GM19043 (cell line): ENCODE measurements around the gene PLA2G12A.
"Not testable (repeated sequence)": the region's sequence is repeated elsewhere in the genome, so short reads cannot be mapped to it uniquely, and the experiment has no call there.

Experiments
- ATAC-seq: cut with Tn5 transposase; IDR thresholded peaks from one replicate; pipeline ENCODE4 v1.9.1; 2021; ENCODE audit warnings: low read depth; ENCODE audit not compliant: unreplicated experiment

Gene PLA2G12A

DNA sequence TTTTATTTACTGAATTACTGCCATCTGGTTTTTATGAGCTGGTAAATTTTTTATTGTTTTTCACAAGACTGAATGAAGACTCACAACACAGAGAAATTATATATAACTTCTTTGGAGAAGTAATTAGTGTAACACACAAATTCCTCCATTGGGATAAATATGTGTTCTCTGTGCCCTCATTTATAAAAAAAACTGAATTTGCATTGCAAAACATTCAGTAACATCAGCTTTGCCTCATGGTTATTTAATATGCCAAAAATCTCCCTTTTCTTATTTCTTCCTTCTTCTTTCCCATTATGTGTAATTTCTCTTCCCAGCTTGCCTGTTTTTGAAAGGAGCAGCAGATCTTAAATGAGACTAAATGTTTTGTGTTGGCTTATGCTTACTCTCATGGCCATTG, 45.1 kb downstream of the PLA2G12A start:
- no peak for ATAC-seq

DNA sequence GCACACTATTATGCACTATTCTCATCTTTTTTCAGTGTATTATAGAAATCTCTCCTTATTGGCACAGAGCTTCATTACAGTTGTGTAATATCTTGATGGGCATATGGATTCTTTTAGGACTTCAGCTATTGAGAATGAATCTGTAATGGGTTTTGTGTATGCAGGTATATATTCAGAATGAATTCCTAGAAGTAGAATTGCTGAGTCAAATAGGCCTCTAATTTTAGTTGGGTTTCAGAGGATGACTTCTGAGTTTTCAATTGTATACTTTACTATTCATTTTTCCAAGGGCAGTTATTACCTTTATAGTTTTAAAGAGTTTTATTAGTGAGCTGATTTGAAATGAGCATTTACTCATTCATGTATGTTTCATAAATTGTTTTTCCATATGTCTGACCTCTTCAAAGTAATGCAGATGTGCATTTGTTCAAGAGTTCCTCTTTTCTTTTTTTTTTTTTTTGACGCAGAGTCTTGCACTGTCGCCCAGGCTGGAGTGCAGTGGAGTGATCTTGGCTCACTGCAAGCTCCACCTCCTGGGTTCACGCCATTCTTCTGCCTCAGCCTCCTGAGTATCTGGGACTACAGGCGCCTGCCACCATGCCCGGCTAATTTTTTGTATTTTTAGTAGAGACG, 46.1 kb downstream of the PLA2G12A start:
- no peak for ATAC-seq

DNA sequence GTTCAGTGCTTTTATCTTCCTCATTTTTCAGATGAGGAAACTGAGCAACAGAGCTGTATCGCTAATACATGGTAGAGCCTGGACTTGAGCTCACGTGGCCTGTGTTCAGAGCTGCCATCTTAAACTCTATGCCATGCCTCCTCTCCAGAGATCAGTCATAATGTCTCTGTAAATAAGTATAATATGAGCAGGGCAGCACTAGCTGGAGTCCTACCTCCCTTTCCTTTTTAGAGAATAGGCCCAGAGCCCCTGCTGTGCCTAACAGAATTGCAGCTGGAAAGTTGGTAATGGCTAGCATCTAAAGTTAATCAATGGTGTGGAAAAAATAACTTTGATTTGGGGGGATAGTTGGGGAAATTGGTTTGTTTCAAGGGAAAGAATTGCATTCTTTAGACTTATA, 47.0 kb downstream of the PLA2G12A start:
- no peak for ATAC-seq

GRCh38 chr4:109678925-109679324, 50.9 kb downstream of the PLA2G12A start:
- ATAC-seq = not testable (repeated sequence)

DNA sequence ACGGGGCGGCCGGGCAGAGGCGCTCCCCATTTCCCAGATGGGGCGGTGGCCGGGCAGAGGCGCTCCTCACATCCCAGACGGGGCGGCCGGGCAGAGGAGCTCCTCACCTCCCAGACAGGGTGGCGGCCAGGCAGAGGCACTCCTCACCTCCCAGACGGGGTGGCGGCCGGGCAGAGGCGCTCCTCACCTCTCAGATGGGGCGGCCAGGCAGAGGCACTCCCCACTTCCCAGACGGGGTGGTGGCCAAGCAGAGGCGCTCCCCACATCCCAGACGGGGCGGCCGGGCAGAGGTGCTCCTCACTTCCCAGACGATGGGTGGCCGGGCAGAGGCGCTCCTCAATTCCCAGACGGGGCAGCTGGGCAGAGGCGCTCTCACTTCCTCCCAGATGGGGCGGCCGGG, 51.4 kb downstream of the PLA2G12A start:
- not testable (repeated sequence) for ATAC-seq

GRCh38 chr4:109676886-109677285, 53.0 kb downstream of the PLA2G12A start:
- ATAC-seq = no peak

GRCh38 chr4:109675843-109676242, 54.0 kb downstream of the PLA2G12A start:
- ATAC-seq = no peak

DNA sequence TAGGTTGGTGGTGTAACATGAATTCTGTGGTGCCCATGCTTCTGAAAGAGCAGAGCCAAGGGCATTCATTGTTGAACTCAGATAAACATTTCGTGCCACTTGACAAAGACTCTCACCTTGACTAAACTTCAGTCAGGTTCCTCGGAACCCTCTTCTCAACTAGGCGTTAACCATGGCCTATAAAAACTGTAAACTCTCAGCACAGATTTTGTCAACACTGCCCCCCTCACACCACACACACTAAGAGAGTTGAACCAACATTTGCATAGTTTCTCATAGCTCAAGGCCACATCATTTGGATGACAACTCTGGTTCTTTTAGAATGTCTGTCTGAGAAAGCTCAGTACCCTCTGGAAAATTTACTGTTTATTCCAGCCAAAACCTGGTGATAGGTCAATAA, 54.7 kb downstream of the PLA2G12A start:
- ATAC-seq = no peak

GRCh38 chr4:109673303-109673702, 56.6 kb downstream of the PLA2G12A start:
- ATAC-seq = no peak

GRCh38 chr4:109672169-109672930, 57.5 kb downstream of the PLA2G12A start:
- ATAC-seq = no peak

DNA sequence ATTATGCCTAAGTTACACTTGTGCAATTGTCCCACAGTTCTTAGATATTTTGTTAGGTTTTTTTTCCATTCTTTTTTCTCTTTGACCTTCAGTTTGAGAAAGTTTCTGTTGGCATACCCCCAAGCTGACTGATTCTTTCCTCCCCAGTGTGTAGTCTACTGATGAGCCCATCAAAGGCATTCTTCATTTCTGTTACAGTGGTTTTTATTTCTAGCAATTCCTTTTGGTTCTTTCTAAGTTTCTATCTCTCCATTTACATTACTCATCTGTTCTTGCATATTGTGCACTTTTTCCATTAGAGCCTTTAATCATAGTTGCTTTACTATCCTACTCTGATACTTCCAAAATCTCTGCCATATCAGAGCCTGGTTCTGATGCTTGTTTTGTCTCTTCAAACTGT, 58.5 kb downstream of the PLA2G12A start:
- ATAC-seq = no peak

DNA sequence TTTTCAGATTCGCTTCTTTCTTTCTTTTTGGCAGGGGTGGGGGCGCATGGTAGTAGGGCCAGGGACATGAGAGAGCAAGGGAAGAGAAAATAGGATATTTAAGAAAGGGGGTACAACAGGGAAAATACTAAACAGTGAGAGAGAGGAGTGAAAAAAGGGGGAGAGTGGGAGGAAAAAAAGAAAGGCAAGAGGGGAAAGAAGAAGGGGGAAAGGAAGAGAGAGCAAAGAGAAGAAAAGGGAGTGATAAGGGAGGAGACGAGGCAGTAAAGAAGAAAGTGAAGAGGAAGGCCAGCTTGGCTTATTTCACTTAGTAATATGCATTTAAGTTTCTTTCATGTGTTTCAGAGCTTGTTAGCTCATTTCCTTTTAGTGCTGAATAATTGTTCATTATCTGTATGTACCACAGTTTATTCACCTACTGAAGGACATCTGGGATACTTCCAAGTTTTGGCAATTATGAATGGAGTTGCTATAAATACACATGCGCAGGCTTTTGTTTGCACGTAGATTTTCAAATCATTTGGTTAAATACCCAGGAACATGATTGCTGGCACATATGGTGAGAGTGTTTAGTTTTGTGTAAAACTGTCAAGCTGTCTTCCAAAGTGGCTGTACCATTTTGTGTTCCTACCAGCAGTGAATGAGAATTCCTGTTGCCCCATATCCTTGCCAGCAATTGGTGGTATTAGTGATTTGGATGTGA, 63.9 kb downstream of the PLA2G12A start:
- ATAC-seq = no peak

- ATAC-seq = no peak
These were observed 67.1 kb downstream of the PLA2G12A start for GRCh38 chr4:109662771-109663170.

- ATAC-seq = no peak
These were observed 67.8 kb downstream of the PLA2G12A start for GRCh38 chr4:109662116-109662515.
